Activated T-cell treated with anti-CD3 and anti-CD28 coated beads, Interleukin-2, amount 50 U/mL, for 4 hours (primary cell): Measurements from ENCODE around the gene SCAPER. TPM values are rescaled to one million over a fixed set of nuclear protein-coding genes. Genes with fewer than 3 reads are reported as not detected.

Experiments used
- ATAC-seq, 2 donors: fragments of 200-7000 bp; cut with Tn5 transposase; one replicate each; pipeline ENCODE4 v1.10.0; 2021
- DNase-seq: peaks from one replicate; pipeline ENCODE4 v3.0.0-alpha.2; 2020
- H3K27me3 Mint-ChIP-seq: one replicate; pipeline ENCODE4 v1.8.0; 2021; ENCODE audit warnings: low read depth, mixed read lengths
- H3K36me3 Mint-ChIP-seq: one replicate; pipeline ENCODE4 v1.8.0; 2022; ENCODE audit warnings: mixed read lengths; ENCODE audit not compliant: insufficient read depth
- H3K4me1 Mint-ChIP-seq: one replicate; pipeline ENCODE4 v1.8.0; 2021; ENCODE audit warnings: low read depth, mixed read lengths
- H3K4me3 Mint-ChIP-seq: one replicate; pipeline ENCODE4 v1.8.0; 2021; ENCODE audit warnings: mild to moderate bottlenecking, moderate library complexity, mixed read lengths
- H3K9me3 Mint-ChIP-seq: one replicate; pipeline ENCODE4 v1.8.0; 2021; ENCODE audit warnings: mixed read lengths
- total RNA-seq, 3 donors: library from RNA; stranded (reverse); gene quantifications; one replicate each; pipeline ENCODE4 v1.2.1, GENCODE V29; 2021

Gene SCAPER
- total RNA-seq, 3 donors from 2014 or later, result 13.0 to 14.8 (median 14.8) TPM

DNA sequence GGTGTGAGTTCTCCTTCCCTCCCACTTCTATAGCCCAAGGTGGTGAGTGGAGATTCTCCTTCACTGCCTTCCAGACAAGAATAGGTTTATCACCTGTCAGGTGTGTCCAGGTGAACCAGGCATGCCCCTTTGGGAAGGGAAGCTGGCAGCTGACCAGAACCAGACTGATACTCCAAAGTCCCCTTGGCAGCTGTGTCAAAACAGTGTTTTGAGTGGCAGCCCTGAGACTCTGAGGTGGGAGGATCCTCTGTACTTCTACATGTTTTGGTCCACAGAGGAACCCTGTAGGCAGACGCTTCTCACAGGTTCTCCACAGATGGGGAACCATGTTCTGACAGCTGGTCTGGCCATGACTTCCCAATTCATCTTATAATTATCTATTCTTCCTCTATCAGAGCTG lies 538.4 kb downstream of the SCAPER start:
- no peak overlapping the region for H3K4me3 Mint-ChIP-seq
- H3K4me1 Mint-ChIP-seq, result no peaks in the 10 kb centered on the region
- no peaks in the 10 kb centered on the region for H3K9me3 Mint-ChIP-seq
- peaks cover 9% of the 10 kb centered on the region for H3K36me3 Mint-ChIP-seq
- H3K27me3 Mint-ChIP-seq, result no peaks in the 10 kb centered on the region
- no peak for ATAC-seq
- no peak for DNase-seq

DNA sequence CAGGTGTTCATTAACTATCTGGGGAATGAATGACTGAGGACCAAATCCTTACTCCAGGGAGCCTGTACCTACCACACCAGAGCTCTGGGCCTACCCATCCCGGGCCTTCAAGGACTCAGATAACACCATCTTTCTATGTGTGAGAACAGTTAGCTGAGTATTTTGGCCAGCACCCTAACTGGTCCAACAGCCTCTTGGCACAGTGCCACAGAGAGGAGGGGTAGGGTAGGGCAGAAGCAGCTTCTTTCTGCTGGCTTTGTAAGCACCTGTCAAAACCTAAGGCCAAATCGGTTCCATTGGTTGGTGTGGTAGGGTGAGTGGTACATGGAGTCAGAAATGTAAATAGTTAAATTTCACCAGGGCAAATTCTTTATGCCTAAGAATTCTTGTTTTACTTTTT lies 541.9 kb downstream of the SCAPER start:
- peaks cover 17% of the 10 kb centered on the region for H3K36me3 Mint-ChIP-seq
- ATAC-seq (no peak), DNase-seq (no peak)
- no peaks in the 10 kb centered on the region for H3K27me3 Mint-ChIP-seq
- no peak overlapping the region for H3K4me3 Mint-ChIP-seq
- H3K4me1 Mint-ChIP-seq, result no peaks in the 10 kb centered on the region
- no peaks in the 10 kb centered on the region for H3K9me3 Mint-ChIP-seq

DNA sequence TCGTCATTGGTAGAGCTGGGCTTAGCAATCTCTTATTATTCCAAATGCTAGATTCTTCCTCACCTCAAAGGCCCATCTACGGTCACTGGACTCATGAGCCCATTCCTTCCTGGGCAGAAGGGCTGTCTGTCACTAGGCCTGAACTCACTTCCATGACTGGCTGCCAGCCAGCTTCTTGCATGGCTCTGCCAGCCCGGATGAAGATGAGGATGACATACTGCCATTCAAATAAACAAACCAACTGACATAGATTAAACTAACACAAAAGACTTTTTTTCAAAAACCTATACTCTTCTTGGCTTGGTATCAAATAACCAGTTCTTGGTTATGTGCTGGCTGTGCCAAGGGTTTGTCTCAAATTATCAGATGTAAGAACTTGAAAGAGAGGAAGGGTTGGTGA lies 544.7 kb downstream of the SCAPER start:
- no peak for DNase-seq
- H3K9me3 Mint-ChIP-seq, result no peaks in the 10 kb centered on the region
- H3K4me3 Mint-ChIP-seq, result no peak overlapping the region
- peaks cover 14% of the 10 kb centered on the region for H3K36me3 Mint-ChIP-seq
- H3K4me1 Mint-ChIP-seq, result no peaks in the 10 kb centered on the region
- no peak for ATAC-seq
- H3K27me3 Mint-ChIP-seq, result no peaks in the 10 kb centered on the region

DNA sequence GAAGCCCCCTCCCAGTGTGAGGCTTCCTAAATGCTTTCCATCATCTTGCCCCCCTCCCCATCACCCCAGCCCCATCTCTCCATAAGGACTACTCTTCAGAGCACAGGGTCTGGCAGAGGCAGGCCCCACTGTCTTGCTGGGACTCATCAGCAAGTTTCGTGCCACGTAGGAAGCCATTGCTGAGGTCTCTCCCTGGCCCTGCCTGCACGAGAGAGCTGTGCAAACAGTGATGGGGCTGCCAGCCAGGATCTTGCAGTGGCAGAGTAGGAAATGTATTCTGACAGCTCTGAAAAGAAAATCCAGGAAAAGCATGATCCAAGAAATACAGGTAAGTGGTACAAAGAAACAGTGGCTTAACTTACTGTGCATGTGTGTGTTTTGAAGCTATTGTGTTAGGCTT lies 546.0 kb downstream of the SCAPER start:
- ATAC-seq, result no peak
- no peaks in the 10 kb centered on the region for H3K9me3 Mint-ChIP-seq
- DNase-seq, result no peak

DNA sequence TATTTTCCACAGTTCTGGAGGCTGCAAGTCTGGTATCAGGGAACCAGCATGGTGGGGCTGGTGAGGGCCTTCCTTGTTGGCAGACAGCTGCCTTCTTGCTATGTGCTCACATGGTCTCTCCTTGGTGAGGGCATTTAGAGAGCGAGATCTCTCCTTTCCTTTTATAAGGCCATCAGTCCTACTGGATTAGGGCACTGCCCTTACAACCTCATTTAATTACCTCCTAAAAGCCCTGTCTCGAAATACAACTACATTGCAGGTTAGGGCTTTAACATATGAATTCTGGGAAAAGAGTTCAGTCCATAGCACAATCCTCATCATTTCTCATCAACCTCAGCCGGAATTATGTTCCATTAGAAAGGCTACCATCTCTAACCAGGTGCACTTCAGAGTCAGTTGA lies 546.7 kb downstream of the SCAPER start:
- Mint-ChIP-seq H3K9me3 (no peaks in the 10 kb centered on the region), H3K4me3 (no peak overlapping the region), H3K27me3 (no peaks in the 10 kb centered on the region), H3K4me1 (no peaks in the 10 kb centered on the region), H3K36me3 (peaks cover 22% of the 10 kb centered on the region)
- DNase-seq (no peak), ATAC-seq (no peak)

More for the DNA sequence above, 546.0 kb downstream of the SCAPER start:
- H3K27me3 Mint-ChIP-seq, result no peaks in the 10 kb centered on the region
- peaks cover 17% of the 10 kb centered on the region for H3K36me3 Mint-ChIP-seq
- no peak overlapping the region for H3K4me3 Mint-ChIP-seq
- no peaks in the 10 kb centered on the region for H3K4me1 Mint-ChIP-seq

DNA sequence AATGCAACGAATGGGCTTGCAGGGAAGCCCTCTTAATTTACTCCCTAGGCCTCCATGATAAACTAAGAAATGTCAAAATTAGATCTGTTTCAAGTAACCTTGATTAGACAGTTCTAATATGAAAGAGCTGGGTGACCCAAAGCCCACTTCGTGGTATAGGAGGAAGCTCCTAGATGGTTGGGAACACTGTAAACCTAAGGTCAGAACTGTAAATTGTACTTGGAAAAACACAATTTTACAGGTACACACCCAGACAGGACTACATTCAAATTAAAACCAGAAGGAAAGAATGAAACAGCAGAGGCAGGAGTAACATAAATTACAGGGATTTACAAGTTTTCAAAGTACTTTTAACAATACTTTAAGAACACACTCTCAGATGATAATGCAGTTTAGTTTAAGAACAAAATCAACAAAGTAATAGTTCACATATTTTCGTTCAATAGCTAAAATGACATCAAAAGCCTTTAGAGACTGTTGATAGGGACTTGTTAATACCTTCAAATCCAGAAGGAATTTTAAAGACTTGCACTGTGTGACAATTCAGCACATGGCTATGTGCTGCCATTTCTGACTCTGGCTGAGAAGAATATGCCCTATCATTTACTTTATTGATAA lies 550.2 kb downstream of the SCAPER start:
- H3K4me1 Mint-ChIP-seq, result no peaks in the 10 kb centered on the region
- ATAC-seq (no peak), DNase-seq (no peak)
- no peak overlapping the region for H3K4me3 Mint-ChIP-seq
- H3K36me3 Mint-ChIP-seq, result peaks cover 20% of the 10 kb centered on the region
- H3K9me3 Mint-ChIP-seq, result no peaks in the 10 kb centered on the region
- no peaks in the 10 kb centered on the region for H3K27me3 Mint-ChIP-seq

DNA sequence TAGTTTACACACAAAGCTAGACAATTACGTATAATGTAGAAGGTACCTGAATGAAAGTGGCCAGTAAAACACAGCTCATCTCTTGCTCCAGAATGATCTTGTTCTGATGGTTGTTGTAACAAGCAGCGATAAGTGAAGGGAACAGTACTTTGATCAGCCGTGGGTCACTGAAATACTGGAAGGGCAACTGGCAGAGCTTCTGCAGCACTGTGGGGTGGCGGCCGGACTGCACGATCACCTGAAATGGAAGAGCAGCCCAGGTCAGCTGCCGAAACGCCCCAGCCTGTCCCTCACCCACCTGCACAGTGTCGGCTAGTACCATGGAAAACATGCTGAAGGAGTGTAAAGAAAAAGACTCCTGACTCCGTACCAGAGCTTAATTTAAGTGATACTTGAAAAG lies 551.2 kb downstream of the SCAPER start:
- H3K9me3 Mint-ChIP-seq, result no peaks in the 10 kb centered on the region
- no peak overlapping the region for H3K4me3 Mint-ChIP-seq
- DNase-seq, result no peak
- peaks cover 16% of the 10 kb centered on the region for H3K36me3 Mint-ChIP-seq
- H3K27me3 Mint-ChIP-seq, result no peaks in the 10 kb centered on the region
- H3K4me1 Mint-ChIP-seq, result no peaks in the 10 kb centered on the region
- no peak for ATAC-seq

DNA sequence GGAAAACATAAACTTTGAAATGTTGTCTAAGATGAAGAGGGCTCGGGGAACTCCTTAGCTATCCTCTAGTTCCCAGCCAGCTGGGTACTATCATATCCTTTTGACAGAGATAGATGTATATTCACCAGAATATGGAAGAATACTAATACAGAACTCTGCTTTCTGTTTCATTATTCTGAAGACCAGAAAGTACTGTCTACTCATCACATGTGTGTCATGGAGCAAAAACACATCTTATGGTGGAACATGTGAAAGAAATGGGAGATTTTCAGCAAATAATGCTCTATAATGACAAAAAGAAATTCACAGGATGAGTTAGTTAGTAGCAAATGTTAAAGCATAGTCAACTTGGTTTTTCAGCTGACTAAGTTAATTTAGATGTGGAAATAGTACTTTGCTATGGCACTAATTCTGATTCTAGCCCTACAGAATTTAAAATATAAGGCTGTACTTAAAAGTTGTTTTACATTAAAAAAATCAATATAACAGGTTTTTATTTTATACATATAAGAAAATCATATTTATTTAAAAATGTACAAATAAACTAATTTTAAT lies 552.0 kb downstream of the SCAPER start:
- ATAC-seq, result peak; percentile 38 to 51
- no peak for DNase-seq
- no peaks in the 10 kb centered on the region for H3K4me1 Mint-ChIP-seq
- peaks cover 2% of the 10 kb centered on the region for H3K27me3 Mint-ChIP-seq
- no peak overlapping the region for H3K4me3 Mint-ChIP-seq
- peaks cover 16% of the 10 kb centered on the region for H3K36me3 Mint-ChIP-seq
- H3K9me3 Mint-ChIP-seq, result no peaks in the 10 kb centered on the region

DNA sequence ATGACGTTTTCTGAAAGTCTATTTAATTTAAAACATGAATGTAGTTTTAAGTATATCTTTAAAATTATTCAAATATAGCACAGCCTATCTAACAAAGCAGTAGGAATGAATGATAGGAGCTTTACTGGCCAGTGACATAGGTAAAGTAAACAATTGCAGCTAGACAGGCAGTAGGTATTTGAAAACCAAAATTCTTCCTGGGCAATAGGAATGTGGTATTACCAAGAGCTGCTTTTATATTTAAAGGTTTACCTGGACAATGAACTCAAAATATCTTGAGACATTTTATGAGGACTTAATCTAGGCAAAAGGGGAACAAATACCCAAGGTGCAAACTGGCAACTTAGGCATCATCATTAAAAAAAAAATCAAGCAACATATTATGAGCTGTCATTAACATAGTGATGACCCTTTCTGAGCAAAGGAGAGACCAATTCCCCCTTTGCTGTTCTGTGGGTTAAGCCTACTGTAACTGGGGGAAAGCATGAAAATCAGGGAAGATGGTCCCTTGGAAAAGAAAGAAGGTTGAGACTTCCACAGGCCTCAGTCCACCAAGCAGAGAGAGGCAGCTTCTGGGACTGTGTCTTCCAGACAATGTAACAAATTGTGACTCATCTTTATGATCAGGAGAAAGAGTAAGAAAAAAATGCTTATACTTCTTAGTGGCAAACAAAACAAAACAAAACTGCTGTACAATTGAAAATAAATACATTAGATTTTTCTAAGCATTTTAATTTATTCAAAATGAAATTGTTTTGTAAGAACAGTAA lies 555.7 kb downstream of the SCAPER start:
- Mint-ChIP-seq H3K36me3 (peaks cover 12% of the 10 kb centered on the region), H3K4me3 (no peak overlapping the region), H3K9me3 (no peaks in the 10 kb centered on the region), H3K4me1 (peaks cover 9% of the 10 kb centered on the region), H3K27me3 (peaks cover 27% of the 10 kb centered on the region)
- no peak for ATAC-seq
- no peak for DNase-seq

DNA sequence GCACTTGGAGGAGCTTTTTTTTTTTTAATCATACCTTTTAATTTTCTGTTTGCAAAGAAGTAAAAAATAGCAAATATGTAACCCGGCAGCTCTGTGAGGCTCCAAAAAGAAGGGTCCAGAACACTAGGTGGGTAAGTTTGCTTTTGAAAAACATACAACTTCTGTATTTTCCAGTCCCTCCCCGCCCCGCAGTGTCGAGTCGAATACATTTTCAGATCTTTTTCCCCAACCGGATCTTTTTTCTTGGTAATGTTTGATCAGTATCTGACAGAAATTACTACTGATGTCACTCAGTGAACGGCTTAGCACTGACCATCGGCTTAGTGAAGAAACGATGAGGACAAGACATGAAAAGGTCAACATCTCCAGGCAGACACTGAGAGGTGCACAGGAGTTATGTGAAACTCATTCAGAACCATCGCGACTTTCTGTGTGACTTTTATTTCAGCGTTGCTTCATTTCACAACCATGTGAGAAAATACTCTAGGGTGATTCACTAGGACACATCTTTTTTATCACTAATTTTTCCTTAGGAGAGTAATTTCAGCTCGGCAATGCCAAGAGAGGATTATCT lies 557.6 kb downstream of the SCAPER start:
- Mint-ChIP-seq H3K4me3 (no peak overlapping the region), H3K27me3 (peaks cover 42% of the 10 kb centered on the region), H3K36me3 (peaks cover 4% of the 10 kb centered on the region), H3K4me1 (peaks cover 12% of the 10 kb centered on the region), H3K9me3 (no peaks in the 10 kb centered on the region)
- no peak for DNase-seq
- ATAC-seq, result no peak

DNA sequence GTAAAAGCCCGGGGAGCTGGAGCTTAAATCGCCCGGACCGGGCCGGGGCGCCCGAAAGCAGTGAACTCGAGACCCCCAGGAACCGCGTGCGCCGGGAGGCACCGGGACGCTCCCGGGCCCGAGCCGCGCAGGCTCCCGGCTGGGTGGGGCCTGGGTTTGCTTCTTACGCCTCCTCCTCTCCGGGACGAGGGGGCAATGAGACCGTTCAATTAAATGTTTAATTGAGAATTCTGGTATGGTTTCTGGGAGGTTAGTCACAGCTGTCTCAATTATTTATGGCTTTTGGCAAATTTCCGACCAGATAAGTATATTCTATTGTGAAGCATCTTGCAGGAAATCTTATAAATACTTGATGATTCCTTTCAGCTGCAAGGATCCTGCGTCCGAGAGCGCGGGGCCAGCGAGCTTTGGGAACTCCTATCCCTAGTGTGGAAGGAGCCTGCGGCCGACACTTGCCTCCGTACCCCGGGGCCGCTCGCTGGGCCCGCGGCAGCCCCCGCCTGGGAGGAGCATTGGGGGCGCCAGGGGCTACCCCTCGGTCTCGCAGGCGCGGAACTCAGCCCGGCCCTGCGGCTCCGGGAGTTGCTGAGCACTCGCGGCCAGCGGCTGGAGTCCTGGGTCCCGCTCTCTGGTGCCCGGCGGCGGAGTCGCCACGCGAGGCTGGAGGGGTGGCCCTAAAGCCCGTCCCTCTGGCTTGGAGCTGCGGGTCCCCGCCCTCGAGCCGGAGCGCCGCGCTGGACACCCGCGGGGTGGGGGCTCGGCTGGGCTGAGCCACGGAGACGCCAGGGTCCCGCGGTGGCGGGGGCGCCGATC lies 558.3 kb downstream of the SCAPER start:
- H3K27me3 Mint-ChIP-seq, result peaks cover 46% of the 10 kb centered on the region
- peak in 1 of 2 donors; percentile 28 for ATAC-seq
- no peak for DNase-seq

DNA sequence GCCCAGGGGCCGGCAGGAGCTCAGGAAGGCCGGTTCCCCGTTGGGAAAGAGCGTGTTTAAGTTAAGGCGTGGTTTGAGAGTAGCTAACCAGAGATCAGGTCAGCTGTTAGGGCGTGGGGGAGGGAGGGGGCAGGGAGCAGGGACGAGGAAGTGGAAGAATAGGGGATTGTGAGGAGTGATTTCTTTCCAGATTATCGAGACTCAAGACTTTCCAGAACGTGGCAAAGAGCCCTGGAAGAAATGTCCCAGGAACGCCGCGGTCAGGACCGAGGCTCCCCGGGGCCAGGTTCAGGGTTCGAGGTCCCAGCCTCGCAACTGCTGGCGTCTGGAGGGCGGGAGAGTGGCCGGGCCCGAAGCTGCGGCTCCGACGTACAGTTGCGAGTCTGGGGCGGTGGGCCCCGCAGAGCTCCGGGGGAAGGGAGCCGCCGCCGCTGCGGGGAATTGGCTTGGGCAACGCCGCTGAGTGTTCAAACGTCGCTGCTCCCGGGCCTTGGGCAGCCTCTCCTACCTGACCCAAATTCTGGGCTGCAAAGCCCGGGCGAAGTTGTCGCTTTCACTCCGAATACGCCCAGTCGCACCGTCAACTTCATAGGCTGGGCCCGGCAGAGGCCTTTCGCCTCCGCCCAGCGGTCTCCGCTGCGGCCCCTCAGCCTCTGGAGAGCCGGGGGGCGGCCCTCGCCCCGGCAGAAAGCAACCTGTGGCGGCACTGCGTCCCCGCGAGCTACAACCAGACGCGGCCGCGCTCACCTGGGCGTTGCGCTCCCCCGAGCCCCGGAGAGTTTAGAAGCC lies 559.1 kb downstream of the SCAPER start:
- Mint-ChIP-seq H3K4me1 (peaks cover 21% of the 10 kb centered on the region), H3K36me3 (peaks cover 4% of the 10 kb centered on the region), H3K4me3 (peak overlapping the region; percentile 52), H3K27me3 (peaks cover 52% of the 10 kb centered on the region), H3K9me3 (no peaks in the 10 kb centered on the region)
- DNase-seq (no peak), ATAC-seq (peak; percentile 51 to 54)

More for the DNA sequence above, 558.3 kb downstream of the SCAPER start:
- Mint-ChIP-seq H3K36me3 (peaks cover 4% of the 10 kb centered on the region), H3K4me3 (no peak overlapping the region), H3K4me1 (peaks cover 16% of the 10 kb centered on the region), H3K9me3 (no peaks in the 10 kb centered on the region)

DNA sequence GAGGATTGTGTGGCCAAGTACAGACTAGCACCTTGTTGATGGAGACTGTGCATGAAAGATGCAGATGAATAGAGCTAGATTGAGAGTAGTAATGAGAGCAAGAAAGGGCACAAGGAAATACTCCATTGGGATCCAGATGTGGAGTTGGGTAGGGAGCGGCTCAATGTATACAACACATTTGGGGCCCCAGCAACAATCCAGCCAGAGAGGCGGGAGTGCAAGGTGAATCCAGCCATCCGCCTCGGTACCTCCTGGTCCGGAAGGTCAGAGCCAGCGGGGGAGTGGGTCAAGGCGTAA lies 559.6 kb downstream of the SCAPER start:
- Mint-ChIP-seq H3K27me3 (peaks cover 57% of the 10 kb centered on the region), H3K36me3 (peaks cover 4% of the 10 kb centered on the region), H3K4me3 (peak overlapping the region; percentile 52), H3K9me3 (no peaks in the 10 kb centered on the region), H3K4me1 (peaks cover 27% of the 10 kb centered on the region)
- no peak for ATAC-seq
- DNase-seq, result no peak
